HepG2 (cell line): ENCODE results near the gene MT1F. TPM values are rescaled to one million over a fixed set of nuclear protein-coding genes. Genes with fewer than 3 reads are reported as not detected.
A peak's percentile ranks its signal among the peaks of the same experiment; 100 is the strongest.

Experiments
- ATAC-seq: fragments of 200-7000 bp; cut with Tn5 transposase; 3 replicates; pipeline ENCODE4 v1.9.1; 2020; ENCODE audit warnings: mild to moderate bottlenecking, moderate library complexity
- BruUV-seq: library from RNA; stranded (reverse); fragments of 400-500 nt; replicated peaks from 2 replicates; lab custom pipeline; 2021; lab: Mats Ljungman, UMichigan
- CTCF ChIA-PET: fragments of 300-600 bp; formaldehyde crosslinking; extraction: SDS; loops from one replicate; lab custom pipeline; 2021; ENCODE audit warnings: low total read pairs, inconsistent platforms, low intra/inter-chr PET ratio; lab: Yijun Ruan, JAX
- POLR2A ChIA-PET: fragments of 350-600 bp; sonication (Branson Sonifier 250); formaldehyde crosslinking; loops from one replicate; lab custom pipeline; 2020; ENCODE audit warnings: antibody characterized with exemption, inconsistent platforms; lab: Yijun Ruan, JAX
- DNase-seq: peaks from one replicate; pipeline ENCODE4 v3.0.0-alpha.2; 2015; ENCODE audit warnings: low spot score
- FAIRE-seq: peaks from 3 replicates; lab custom pipeline; 2011; peaks lifted over from hg19 to GRCh38; lab: Jason Lieb, UNC
- H2AFZ ChIP-seq: one replicate; pipeline ENCODE4 v1.6.1; 2011; ENCODE audit warnings: low read length, inconsistent platforms
- H3K27ac ChIP-seq: fragments of 300-600 bp; 3 replicates; pipeline ENCODE4 v1.8.0; 2011; ENCODE audit warnings: mixed run types, mild to moderate bottlenecking, mixed read lengths, low read length, inconsistent platforms; ENCODE audit not compliant: insufficient read depth; ENCODE audit errors: extremely low read length
- H3K27me3 ChIP-seq, 2 experiments: fragments of 200-600 bp in 1 of 2; 2 replicates in 1 of 2; 3 replicates in 1 of 2; pipeline versions ENCODE4 v1.6.0 to v1.8.0; 2011; ENCODE audit warnings: low read length in 2 of 2, mild to moderate bottlenecking in 2 of 2, moderate library complexity in 2 of 2, inconsistent platforms in 1 of 2; ENCODE audit not compliant: insufficient read depth in 2 of 2, control insufficient read depth in 1 of 2
- H3K36me3 ChIP-seq, 2 experiments: fragments of 200-600 bp in 1 of 2; replicated peaks in 1 of 2; 2 replicates in 1 of 2; 3 replicates in 1 of 2; pipeline versions ENCODE4 v1.5.1 to v1.8.0; 2011; ENCODE audit warnings: low read length in 2 of 2, inconsistent platforms in 1 of 2; ENCODE audit not compliant: insufficient read depth in 2 of 2, control insufficient read depth in 1 of 2
- H3K4me1 ChIP-seq: 2 replicates; pipeline ENCODE4 v1.5.1; 2012; ENCODE audit warnings: low read length, inconsistent platforms; ENCODE audit not compliant: insufficient read depth
- H3K4me2 ChIP-seq: 2 replicates; pipeline ENCODE4 v1.6.0; 2011; ENCODE audit warnings: low read depth, low read length, inconsistent platforms
- H3K4me3 ChIP-seq, 3 experiments: fragments of 200-600 bp in 1 of 3; sonication (generic), shearing (Covaris generic) in 1 of 3; replicated peaks in 1 of 3; 2 replicates each; pipeline ENCODE4 v1.5.1; 2011 to 2016; ENCODE audit warnings: low read length in 3 of 3, inconsistent platforms in 2 of 3, low read depth in 2 of 3, mild to moderate bottlenecking in 2 of 3, control low read depth in 1 of 3, mixed read lengths in 1 of 3; ENCODE audit not compliant: insufficient read depth in 1 of 3
- H3K79me2 ChIP-seq: one replicate; pipeline ENCODE4 v1.6.1; 2011; ENCODE audit warnings: low read length, inconsistent platforms; ENCODE audit not compliant: insufficient read depth
- H3K9ac ChIP-seq: 2 replicates; pipeline ENCODE4 v1.6.0; 2011; ENCODE audit warnings: mild to moderate bottlenecking, low read depth, low read length, inconsistent platforms; ENCODE audit not compliant: insufficient read depth
- H3K9me3 ChIP-seq: 2 replicates; pipeline ENCODE4 v1.5.1; 2012; ENCODE audit warnings: mild to moderate bottlenecking, low read length
- H4K20me1 ChIP-seq: 2 replicates; pipeline ENCODE4 v1.6.0; 2011; ENCODE audit warnings: inconsistent platforms, mild to moderate bottlenecking, low read length, moderate library complexity; ENCODE audit not compliant: insufficient read depth
- FOSL2 ChIP-seq: sonication (generic); formaldehyde crosslinking; IDR thresholded peaks from 2 replicates; pipeline ENCODE4 v1.4.0; 2020; ENCODE audit warnings: missing genetic modification reagents
- KDM6A ChIP-seq: IDR thresholded peaks from 2 replicates; pipeline ENCODE4 v1.6.1; 2016; ENCODE audit warnings: low read depth
- in situ Hi-C: cut with HindIII; loops from 2 replicates; pipeline ENCODE4 v1.10.0; 2017; ENCODE audit warnings: low pct_unique_long_range_greater_than_20kb; ENCODE audit not compliant: extremely low pct_ligation_motif_present
- intact Hi-C: fragments of 100-400 bp; cut with micrococcal nuclease; formaldehyde crosslinking; loops from one replicate; pipeline ENCODE4 v1.10.0; 2022; ENCODE audit not compliant: unreplicated experiment
- polyA plus RNA-seq, 8 experiments: library from polyadenylated mRNA; depleted of rRNA in 3 of 8; stranded (reverse) in 7 of 8; unstranded in 1 of 8; fragments of >200 nt; fragmentation: Illumina TruSeq in 4 of 8; extraction: Trizol in 4 of 8; gene quantifications; 2 replicates each; pipeline versions ENCODE4 v1.2.1 to v1.2.3, GENCODE V29; 2011 to 2016; ENCODE audit warnings: low read depth in 4 of 8, missing spikeins in 1 of 8, mixed read lengths in 1 of 8; ENCODE audit not compliant: insufficient read depth in 1 of 8
- total RNA-seq, 5 experiments: library from RNA; depleted of rRNA; stranded (reverse); fragments of >200 nt; fragmentation: Illumina TruSeq; extraction: Trizol; gene quantifications; 2 replicates each; pipeline ENCODE4 v1.2.3, GENCODE V29; 2016; ENCODE audit warnings: low read depth in 1 of 5
- TF ChIP-seq, protein P1 (sequence below): sonication (generic); formaldehyde crosslinking; conservative IDR thresholded peaks from 2 replicates; pipeline ENCODE4 v1.4.0; 2020; ENCODE audit warnings: missing genetic modification reagents
- TF ChIP-seq, protein P2 (sequence below): sonication (generic); formaldehyde crosslinking; IDR thresholded peaks from 2 replicates; pipeline ENCODE4 v1.9.0; 2021; ENCODE audit warnings: missing genetic modification reagents, borderline replicate concordance

The MT1F gene
- total and polyA plus RNA-seq, 2 of the 13 experiments (the other 11 are each of a cell fraction or from before 2014, with no cell fraction given) = 1.9 to 169 TPM

DNA sequence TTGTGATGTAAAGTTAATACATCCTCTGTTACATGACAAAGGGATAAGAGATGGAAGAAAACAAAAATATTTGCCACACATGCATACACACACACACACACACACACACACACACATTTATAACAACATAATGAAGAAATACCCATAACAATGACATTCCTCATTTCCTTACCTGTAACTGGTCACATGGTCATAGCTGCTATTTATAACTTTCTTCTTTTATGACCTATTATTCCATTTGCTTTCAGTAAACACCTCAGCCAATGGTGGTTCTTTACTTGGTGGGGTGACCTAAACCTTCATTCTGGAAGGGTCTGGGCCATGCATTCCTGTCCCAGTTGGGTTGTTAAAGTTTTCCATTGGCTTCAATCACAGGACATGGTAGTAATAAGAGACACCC, 44.1 kb upstream of the MT1F start (continued):
- TF ChIP-seq, protein P1, sequence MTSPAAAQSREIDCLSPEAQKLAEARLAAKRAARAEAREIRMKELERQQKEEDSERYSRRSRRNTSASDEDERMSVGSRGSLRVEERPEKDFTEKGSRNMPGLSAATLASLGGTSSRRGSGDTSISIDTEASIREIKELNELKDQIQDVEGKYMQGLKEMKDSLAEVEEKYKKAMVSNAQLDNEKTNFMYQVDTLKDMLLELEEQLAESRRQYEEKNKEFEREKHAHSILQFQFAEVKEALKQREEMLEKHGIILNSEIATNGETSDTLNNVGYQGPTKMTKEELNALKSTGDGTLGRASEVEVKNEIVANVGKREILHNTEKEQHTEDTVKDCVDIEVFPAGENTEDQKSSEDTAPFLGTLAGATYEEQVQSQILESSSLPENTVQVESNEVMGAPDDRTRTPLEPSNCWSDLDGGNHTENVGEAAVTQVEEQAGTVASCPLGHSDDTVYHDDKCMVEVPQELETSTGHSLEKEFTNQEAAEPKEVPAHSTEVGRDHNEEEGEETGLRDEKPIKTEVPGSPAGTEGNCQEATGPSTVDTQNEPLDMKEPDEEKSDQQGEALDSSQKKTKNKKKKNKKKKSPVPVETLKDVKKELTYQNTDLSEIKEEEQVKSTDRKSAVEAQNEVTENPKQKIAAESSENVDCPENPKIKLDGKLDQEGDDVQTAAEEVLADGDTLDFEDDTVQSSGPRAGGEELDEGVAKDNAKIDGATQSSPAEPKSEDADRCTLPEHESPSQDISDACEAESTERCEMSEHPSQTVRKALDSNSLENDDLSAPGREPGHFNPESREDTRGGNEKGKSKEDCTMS (CRISPR knock-in tag) = no peak
- TF ChIP-seq KDM6A (CRISPR knock-in tag) = no peak

DNA sequence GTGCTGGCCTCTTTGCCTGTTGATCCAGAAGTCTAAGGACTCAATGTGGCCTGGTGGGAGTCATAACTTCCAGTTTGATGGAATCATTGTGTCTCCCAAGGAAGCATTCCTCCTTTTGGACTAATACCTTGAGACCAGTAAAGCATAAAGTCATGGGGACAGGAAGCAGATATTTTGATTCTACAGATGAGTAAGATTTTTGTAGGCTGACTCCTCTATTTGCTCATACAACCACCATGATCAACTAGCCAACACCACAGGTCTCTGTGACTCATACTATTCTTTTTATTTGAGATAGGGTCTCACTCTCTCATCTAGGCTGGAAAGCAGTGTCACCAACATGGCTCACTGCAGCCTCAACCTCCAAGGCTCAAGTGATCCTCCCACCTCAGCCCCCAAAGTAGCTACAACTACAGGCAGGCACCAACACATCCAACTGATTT, 43.2 kb upstream of the MT1F start:
- FAIRE-seq (no peak), DNase-seq (peak; percentile 39), ATAC-seq (no peak)
- TF ChIP-seq, protein P2, sequence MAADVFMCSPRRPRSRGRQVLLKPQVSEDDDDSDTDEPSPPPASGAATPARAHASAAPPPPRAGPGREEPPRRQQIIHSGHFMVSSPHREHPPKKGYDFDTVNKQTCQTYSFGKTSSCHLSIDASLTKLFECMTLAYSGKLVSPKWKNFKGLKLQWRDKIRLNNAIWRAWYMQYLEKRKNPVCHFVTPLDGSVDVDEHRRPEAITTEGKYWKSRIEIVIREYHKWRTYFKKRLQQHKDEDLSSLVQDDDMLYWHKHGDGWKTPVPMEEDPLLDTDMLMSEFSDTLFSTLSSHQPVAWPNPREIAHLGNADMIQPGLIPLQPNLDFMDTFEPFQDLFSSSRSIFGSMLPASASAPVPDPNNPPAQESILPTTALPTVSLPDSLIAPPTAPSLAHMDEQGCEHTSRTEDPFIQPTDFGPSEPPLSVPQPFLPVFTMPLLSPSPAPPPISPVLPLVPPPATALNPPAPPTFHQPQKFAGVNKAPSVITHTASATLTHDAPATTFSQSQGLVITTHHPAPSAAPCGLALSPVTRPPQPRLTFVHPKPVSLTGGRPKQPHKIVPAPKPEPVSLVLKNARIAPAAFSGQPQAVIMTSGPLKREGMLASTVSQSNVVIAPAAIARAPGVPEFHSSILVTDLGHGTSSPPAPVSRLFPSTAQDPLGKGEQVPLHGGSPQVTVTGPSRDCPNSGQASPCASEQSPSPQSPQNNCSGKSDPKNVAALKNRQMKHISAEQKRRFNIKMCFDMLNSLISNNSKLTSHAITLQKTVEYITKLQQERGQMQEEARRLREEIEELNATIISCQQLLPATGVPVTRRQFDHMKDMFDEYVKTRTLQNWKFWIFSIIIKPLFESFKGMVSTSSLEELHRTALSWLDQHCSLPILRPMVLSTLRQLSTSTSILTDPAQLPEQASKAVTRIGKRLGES = no peak
- peak; percentile 28 for TF ChIP-seq FOSL2 (CRISPR knock-in tag)
- H3K27me3 ChIP-seq = peaks cover 11 to 30% of the 10 kb centered on the region in 2 experiments; a peak in 4 of 5 replicates
- no peaks in the 10 kb centered on the region for H3K9me3 ChIP-seq
- in situ Hi-C loops = no loop called here
- ChIA-PET POLR2A (interaction anchor here (1.5 kb wide), 1 partner anchor 11 kb away, joined by 6 read pairs; the partner anchor contains the start of gene MT1E), CTCF (no interaction called here)
- no peak overlapping the region for H3K4me2 ChIP-seq
- H4K20me1 ChIP-seq = no peaks in the 10 kb centered on the region
- H3K79me2 ChIP-seq = no peaks in the 10 kb centered on the region
- H3K4me3 ChIP-seq = no peak overlapping the region
- intact Hi-C loops = no loop called here
- BruUV-seq = no TSS peak
- peaks cover 34% of the 10 kb centered on the region for H3K4me1 ChIP-seq
- H3K9ac ChIP-seq = no peak overlapping the region
- no peaks in the 10 kb centered on the region for H3K36me3 ChIP-seq
- no peak overlapping the region for H2AFZ ChIP-seq
- no peak overlapping the region for H3K27ac ChIP-seq
